Hematopoietic multipotent progenitor cell treated with erythropoietin and hydrocortisone succinate and interleukin-3 and kit ligand, for 17 days (in vitro differentiated cells): ENCODE results near the gene TNFAIP8L3.
"Not testable (repeated sequence)": the region's sequence is repeated elsewhere in the genome, so short reads cannot be mapped to it uniquely, and the experiment has no call there.

Experiments used
- DNase-seq: peaks from one replicate; pipeline ENCODE4 v3.0.0-alpha.2; 2015; ENCODE audit warnings: low spot score

The TNFAIP8L3 gene

DNA sequence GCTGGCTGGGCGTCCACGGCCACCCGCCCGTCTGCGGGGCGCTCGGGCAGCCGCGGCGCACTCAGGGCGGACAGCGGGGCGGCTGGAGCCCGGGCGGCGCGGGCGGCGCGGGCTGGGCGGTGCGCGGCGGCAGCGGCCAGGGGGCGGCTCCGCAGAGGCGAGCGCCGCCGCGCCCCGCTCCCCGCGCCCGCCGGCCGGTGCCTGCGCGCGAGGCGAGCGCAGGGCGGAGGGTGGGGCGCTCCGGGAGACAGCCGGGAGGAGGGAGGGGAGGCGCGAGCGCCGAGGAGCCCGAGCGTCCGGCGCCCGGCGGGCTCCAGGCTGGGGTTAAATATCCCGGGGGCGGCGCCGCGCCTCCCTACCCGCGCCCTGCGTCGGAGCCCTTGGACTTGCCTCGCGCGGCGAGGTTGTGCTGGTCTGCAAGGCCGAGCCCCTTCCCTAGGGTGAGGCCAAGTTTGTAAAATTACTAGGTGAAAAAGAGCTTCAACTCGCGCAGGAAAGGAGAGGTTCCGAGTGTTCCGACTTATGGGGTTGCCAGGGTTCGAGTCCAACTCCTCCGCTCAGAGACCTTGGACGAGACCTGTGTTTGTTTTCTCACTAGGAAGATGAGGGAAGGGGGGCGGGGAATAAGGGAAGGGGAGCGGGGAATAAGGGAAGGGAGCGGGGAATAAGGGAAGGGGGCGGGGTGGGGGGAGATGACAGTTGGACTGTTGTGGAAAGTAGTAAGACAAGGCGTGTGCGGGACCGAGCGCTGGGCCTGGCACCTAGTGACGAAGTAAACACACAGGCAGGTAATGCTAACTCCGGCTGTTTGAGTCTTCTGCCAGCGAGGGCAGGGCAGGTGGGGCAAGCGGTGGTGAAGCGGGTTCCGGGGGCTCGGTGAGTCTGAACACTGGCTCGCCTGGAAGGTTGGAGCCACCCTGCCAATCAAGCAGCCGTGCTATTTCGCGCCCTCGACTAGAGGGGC is at the start of gene TNFAIP8L3:
Gene TNFAIP8L3, minus strand, starts transcription at position 301 of the 964 bp plus-strand sequence. CDS start 311 bp downstream, outside the sequence.
- DNase-seq, result no peak

DNA sequence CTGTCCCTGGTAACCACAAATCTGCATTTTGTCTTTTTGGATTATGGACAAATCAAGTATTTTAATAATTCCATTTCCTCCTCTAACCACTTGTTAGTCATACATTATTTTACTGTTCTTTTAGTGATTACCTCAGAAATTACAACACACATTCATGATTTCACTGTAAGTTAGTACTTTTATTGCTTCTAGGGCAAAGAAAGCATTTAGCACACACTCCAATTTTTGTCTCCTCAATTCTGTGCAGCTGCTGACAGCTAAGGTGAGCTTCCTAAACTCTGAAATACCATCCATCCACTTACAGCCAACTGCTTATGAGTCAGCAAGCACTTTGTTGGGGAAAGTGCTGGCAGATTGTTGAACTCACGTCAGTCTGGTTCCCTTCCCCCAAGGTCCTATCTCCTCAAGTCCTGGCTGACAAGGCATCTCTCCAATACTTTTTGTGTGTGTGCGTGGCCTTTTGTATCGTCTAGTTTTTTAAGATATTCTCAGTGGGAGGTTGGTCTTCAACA is 49.4 kb upstream of the TNFAIP8L3 start:
- no peak for DNase-seq

- not testable (repeated sequence) for DNase-seq
Measured at GRCh38 chr15:51140347-51140746, 45.6 kb upstream of the TNFAIP8L3 start.

GRCh38 chr15:51139091-51139490 is 44.4 kb upstream of the TNFAIP8L3 start:
- DNase-seq, result no peak

DNA sequence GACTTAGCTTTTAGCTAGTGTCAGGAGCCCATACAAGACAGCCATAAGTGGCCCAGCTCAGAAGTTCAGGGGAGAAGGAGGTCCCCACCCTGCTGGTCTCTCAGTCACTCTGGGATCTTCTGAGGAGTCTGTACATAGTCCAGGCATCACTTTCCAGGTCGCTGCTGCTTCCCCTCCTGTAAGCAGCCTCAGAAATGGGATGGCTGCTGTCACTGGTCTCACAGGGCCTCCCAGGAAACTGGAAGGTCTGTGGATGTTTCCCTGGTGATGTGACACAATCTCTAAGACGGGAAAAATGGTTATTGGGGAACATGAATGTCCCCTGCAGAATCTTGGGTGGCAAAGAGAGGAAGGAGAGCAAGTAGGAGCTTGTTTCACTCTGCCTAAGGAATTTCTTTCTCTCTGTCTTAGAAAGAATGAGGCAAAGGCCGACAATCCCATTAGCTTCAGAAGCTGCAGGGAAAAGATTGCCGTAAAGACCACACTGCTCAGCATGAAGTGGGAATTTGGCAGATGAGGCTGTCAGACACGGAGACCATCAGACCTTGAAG is 43.2 kb upstream of the TNFAIP8L3 start:
- no peak for DNase-seq

DNA sequence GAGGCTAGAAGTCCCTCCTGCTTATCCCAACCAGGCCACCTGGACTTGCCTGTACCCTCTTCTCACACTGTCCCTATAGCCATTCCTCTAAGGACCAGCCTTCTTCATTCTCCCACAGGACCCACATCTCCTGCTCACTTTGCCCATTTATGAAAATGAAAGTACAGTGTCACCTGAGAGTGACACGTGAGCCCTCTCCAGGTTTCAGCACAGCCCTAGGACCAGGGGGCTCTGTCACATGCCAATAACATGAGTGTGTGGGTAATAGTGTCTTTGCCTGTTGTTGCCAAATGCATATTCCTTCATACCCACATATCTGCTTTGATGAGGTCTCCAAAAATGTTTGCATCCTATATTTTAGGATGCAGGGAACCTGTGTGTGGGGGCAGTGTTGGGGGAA is 42.3 kb upstream of the TNFAIP8L3 start:
- DNase-seq, result no peak

DNA sequence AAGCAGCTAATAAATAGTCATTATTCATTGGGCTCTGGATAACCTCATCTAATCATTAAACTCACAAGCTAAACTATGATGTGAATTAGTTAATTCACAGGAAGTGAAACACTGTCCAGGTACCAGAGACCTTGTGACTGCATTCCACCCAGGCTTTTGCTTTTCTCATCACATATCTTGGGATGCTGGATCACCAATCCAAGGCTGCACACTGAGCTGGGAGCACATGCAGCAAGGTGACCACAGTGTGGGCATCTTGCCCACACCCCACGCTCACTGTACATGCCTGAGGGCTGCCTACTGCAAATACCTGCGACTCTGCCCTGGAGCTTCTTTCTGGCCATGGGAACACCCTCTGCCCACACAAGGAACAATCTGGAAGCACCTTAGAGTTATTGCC is 40.6 kb upstream of the TNFAIP8L3 start:
- DNase-seq, result no peak

DNA sequence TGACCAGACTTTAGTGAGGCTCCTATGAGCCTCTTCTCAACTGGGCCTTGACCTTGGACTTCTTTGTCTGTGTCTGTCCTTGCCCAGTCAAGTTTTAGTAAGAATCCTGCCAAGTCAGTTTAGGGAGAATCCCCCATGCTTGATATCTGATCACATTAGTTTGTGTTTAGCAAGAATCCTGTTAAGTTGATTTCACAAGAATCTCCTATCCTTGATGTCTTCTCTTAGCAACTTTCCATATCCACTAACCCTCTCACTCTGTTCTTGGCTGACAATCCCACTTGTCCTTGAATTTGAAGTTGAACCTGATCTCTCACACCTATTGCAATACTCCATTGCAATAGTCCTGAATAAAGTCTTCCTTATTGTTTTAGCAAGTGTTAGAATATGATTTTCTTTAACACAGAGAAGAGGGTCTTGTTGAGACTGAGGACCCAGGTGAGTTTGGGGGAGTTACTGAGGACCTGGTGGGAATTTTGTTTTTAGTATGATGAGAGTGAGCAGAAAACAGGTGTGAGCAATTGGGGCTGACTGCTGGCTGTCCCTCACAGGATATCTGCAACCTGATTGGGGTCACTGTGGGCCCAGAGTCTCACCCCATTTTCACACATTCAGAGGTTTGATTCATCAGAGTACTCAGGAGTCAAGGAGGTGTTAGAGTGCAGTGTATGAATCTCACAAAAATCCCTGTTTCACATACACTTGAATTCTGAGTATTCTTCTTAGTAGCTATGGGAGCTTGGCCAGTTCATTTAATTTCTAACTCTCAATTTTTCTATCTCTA is 39.9 kb upstream of the TNFAIP8L3 start:
- DNase-seq, result no peak

GRCh38 chr15:51133140-51133765 is 38.5 kb upstream of the TNFAIP8L3 start:
- no peak for DNase-seq

DNA sequence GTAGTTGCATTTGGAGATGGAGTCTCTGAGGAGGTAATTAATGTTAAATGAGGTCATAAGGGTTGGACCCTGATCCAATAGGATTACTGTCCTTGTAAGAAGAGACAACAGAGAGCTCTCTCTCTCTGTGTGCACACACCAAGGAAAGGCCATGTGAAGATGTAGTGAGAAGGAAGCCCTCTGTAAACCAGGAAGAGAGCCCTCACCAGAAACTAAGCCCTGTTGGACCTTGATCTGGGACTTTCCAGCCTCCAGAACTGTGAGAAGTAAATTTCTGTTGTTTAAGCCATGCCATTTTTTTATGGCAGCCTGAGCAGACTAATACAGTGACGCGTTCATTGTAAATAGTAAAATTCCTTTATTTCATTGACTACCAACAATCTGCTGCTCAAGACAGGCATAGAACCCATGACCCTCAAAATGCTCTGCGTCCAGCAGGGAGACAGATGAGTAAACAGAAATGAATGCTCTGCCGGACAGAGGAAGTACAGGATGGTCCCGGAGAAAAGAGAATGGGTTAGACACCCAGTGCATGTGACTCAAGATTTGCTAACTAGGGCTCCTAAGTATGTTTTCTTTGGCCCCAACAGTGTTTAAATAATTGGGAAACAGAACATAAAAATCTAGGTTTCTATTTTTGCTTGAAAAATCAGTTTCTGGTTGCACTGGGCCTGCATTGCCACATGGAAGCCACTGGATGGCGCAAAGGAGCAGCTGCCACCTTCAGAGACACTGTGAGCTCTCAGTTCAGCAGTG is 37.9 kb upstream of the TNFAIP8L3 start:
- no peak for DNase-seq

DNA sequence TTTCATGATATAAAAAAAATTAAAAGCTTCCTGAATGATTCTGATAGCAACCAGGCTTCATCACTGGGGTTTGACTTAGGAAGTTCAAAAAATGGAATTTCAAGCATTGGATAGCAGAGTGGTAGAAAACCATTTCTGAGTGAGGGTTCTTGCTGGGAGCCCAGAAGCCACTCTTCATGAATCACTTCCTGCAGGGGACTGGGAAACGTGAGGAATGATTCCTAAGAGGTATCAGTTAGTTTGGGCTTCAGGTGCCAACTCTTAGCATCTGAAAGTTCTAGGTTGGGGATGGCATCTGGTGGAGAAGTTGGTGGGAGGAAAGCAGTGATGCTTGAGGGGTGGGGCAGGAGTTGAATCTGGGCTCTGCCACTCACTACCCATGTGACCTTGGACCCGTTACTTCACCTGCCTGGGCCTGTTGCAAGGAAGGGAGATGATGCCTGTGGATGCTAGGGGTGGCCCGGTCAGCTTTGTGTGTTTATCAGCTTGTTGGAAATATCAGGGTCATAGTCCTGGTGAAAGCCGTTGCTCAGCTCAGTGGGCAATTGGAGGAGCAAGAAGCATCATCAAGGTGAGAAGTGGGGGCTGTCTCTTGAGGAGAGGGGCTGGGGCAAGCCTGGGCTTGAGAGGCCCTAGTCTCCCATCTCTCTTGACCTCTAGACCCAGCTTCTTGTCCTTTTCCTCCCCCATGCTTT is 37.0 kb upstream of the TNFAIP8L3 start:
- DNase-seq, result no peak

GRCh38 chr15:51130344-51130743 is 35.6 kb upstream of the TNFAIP8L3 start:
- DNase-seq, result no peak

- no peak for DNase-seq
Measured at GRCh38 chr15:51129535-51130188, 35.0 kb upstream of the TNFAIP8L3 start.

GRCh38 chr15:51128701-51129100 is 34.0 kb upstream of the TNFAIP8L3 start:
- DNase-seq, result no peak

GRCh38 chr15:51126842-51127241 is 32.1 kb upstream of the TNFAIP8L3 start:
- no peak for DNase-seq

DNA sequence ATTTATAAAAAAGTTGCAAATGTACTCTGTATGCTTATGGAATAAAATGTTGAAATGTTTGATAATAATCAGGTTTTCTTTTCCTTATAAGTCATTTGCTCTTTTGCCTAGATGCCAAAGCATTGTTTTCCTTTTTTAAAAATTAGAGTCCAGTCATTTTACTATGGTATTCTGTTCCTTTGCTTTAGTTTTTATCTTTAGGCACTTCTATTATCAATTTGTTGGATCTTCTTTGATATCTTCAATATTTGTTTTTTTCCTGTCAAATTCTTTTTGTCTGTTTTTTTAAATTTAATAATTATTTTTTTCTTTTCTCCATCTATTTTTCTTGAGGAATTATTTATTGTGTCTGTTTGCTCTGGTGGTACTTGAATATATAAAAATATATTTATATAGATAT is 28.3 kb upstream of the TNFAIP8L3 start:
- DNase-seq, result not testable (repeated sequence)

DNA sequence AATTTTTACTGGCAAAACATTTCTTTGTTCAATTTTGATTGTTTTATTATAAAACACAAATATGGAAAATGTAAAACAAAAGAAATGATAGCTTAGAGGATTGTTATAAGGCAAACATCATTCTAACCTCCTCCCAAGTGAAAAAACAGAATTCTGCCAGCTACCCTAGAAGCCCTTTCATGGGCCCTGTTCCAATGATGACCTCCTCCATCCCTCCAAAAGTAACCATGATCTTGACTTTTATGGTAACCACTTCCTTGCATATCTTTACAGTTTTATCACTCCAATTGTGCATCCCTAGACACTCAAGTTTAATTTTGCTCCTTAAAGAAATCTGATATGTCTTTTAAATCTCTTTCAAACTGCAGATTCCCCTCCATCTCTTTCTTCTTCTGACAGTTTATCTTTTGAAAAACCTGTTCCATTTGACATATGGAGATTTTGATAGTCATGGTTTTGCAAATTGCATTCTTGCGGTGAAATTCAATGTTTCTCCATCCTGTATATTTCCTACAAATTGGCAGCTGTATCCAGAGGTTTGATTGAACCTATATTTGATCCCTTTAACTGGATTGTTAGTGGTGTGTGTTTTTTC is 27.0 kb upstream of the TNFAIP8L3 start:
- no peak for DNase-seq

GRCh38 chr15:51121118-51121517 is 26.4 kb upstream of the TNFAIP8L3 start:
- no peak for DNase-seq

GRCh38 chr15:51119120-51119519 is 24.4 kb upstream of the TNFAIP8L3 start:
- no peak for DNase-seq

DNA sequence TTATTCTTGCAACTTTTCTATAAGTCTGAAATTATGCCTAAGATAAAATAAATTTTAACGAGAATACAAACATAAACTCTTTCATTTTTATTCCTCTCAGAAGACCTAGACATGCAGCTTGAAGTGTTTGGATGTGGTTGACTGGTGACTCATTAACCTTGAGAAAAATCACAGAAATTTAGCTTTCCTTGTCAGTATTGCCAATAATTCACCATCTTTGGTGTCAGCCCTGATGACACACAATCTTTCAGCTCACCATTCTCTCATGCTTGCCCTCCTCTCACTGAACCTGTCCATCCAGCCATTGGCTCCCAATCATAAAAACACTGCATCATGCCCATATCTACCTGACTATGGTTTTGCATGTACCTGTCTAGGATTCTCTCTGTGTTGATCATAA is 22.6 kb upstream of the TNFAIP8L3 start:
- DNase-seq, result no peak
